HG02588 (cell line): ENCODE results near the gene OR4D2.
"Not testable (repeated sequence)": the region's sequence is repeated elsewhere in the genome, so short reads cannot be mapped to it uniquely, and the experiment has no call there.

ENCODE experiments used
- ATAC-seq: cut with Tn5 transposase; IDR thresholded peaks from one replicate; pipeline ENCODE4 v1.9.1; 2021; ENCODE audit warnings: mild to moderate bottlenecking, moderate library complexity; ENCODE audit not compliant: unreplicated experiment

Gene OR4D2

DNA sequence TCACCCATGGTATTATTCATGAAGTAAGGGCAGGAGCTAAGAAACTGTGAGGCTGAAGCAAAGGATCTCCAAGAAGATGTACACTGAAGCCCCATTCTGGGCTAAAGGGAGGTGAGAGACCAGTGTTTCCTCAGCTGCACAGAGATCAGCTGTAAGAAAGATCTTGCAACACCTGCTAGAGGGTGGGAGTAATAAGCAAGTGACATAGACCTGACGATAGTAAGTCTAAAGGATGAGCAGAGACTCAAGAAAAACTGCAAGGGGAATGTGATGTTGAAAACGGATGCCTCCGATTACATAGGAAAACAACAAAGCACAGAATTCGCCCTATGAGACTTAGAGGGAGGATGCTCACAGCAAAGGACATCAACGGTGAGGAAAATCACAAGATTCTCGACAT, at the start of gene OR4D2:
Gene OR4D2 (plus strand): TSS at position 301 of the 400 bp plus-strand sequence. CDS start 2,674 bp downstream, outside the sequence.
- ATAC-seq, result no peak

- no peak for ATAC-seq
These were observed 49.4 kb upstream of the OR4D2 start for GRCh38 chr17:58117382-58117781.

- ATAC-seq, result no peak
These were observed 47.3 kb upstream of the OR4D2 start for GRCh38 chr17:58119491-58119890.

DNA sequence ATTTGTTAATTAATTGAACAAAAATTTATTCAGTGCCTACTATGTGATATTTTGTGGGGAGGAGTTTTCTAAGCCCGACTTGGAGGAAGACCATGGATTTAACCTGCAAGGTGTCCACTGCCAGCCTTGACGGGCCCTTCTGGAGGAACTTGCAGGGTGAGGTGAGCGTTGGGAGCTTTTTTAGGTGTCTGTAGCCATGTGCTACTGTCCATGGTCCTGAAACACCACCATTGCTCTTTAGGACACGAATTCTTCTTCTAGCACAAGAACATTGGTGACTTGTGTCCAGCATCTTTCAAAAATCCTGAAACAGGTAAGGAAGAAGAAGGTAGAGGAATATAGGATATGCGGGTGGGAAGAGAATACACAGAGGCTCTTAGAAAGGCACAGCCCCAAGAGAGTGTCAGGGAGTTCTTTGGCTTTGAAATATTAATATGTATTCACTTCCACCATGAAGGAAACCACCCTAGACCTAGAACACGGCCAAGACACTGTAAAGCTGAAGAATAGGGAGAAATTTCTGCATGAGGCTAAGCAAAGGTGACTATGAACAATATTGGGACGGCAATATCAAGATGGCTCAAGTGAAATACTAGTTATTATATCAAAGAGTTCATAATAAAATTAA, 46.5 kb upstream of the OR4D2 start:
- no peak for ATAC-seq

GRCh38 chr17:58121925-58122324, 44.9 kb upstream of the OR4D2 start:
- no peak for ATAC-seq

- no peak for ATAC-seq
These were observed 38.9 kb upstream of the OR4D2 start for GRCh38 chr17:58127846-58128245.

- not testable (repeated sequence) for ATAC-seq
These were observed 34.1 kb upstream of the OR4D2 start for GRCh38 chr17:58132697-58133096.

GRCh38 chr17:58136669-58137279, 30.0 kb upstream of the OR4D2 start:
- ATAC-seq, result no peak

DNA sequence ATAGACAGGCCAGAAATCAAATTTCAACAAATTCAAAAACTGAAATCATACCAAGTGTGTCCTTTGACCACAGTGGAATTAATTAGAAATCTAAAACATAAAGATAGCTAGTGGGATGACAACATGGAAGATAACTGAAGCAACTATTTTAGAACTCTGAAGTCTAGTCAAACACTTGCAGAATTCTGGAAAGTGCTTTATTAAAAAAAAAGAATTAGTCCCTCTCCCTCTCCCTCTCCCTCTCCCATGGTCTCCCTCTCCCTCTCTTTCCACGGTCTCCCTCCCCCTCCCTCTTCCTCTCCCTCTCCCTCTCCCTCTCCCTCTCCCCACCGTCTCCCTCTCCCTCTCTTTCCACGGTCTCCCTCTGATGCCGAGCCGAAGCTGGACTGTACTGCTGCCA, 25.3 kb upstream of the OR4D2 start:
- ATAC-seq, result no peak

DNA sequence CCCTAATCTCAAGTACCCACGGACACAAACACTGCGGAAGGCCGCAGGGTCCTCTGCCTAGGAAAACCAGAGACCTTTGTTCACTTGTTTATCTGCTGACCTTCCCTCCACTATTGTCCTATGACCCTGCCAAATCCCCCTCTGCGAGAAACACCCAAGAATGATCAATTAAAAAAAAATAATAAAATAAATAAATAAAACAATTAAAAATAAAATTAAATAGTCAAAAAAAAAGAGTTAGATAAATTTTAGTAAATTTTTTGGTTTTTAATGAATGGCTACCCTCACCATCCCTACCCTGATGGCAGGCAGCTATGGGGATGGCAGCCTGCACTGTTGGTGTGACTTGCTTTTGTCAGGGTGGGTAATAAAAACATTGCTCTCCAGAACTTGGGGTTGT, 23.4 kb upstream of the OR4D2 start:
- not testable (repeated sequence) for ATAC-seq

GRCh38 chr17:58144801-58145200, 22.0 kb upstream of the OR4D2 start:
- no peak for ATAC-seq

- no peak for ATAC-seq
These were observed 18.8 kb upstream of the OR4D2 start, which contains the start of gene OR4D1 for GRCh38 chr17:58147930-58148434. OR4D1 (plus strand) TSS chr17:58148384; CDS start chr17:58155154, 6,770 bp downstream.

DNA sequence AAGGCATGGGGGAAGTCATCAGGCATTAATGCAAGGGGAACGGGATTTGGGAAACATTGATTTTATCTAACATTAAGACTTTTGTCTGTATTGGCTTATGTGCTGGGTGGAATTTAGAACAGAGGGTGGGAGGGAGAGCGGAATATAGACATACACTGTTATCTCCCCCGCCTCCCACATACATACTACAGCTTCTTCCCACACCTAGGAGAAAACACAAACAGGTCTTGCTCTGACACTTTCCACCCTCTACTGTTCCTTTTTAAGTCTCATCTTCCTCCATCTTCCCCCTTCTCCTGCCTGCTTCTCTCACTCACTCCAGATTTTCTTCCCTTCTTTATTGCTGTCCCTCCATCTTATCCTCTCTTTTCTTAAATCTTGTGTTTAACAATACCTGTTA, 18.2 kb upstream of the OR4D2 start:
- ATAC-seq, result no peak

GRCh38 chr17:58150394-58150793, 16.4 kb upstream of the OR4D2 start:
- no peak for ATAC-seq

DNA sequence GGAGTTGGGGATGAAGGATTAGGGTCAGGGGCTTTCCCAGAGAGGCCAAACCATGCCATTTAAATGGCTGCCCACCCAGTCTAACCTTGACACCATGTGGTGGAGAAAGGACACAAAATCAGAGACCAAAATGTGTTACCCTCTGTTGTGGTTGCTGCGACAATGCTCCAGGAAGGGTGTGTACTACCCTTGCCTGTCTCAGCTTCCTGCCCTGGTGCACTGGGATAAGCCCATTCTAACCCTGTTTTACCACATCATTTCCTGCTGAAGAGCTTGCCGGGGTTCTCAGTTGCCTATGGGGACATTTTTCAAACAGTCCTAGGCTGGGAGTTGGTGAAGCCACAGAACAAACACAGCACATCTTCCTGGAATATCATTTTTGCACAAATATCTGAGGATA, 13.7 kb upstream of the OR4D2 start:
- ATAC-seq, result no peak

DNA sequence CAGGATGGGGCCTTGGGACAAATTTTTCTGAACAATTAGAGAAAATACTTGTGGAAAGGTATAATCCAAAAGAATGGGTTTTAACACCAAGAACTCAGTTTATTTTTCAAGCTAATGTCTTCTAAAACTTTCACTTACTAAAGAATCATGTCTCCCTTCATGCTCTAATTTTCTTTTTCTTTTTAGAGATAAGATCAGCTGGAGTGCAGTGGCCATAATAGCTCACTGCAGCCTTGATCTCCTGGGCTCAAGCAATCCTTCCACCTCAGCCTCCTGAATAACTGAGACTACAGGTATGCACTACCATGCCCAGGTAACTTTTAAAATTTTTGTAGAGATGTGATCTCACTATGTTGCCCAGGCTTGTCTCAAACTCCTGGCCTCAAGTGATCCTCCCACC, 13.1 kb upstream of the OR4D2 start:
- no peak for ATAC-seq

GRCh38 chr17:58156839-58157803, 9.7 kb upstream of the OR4D2 start:
- ATAC-seq, result no peak

GRCh38 chr17:58158181-58158580, 8.6 kb upstream of the OR4D2 start:
- no peak for ATAC-seq

GRCh38 chr17:58161566-58161965, 5.2 kb upstream of the OR4D2 start:
- ATAC-seq, result no peak

GRCh38 chr17:58165981-58166380, 801 bp upstream of the OR4D2 start:
- no peak for ATAC-seq

- no peak for ATAC-seq
These were observed 3.8 kb downstream of the OR4D2 start for GRCh38 chr17:58170622-58171021.
